ENCODE measurements around the gene EBF4. TPM values are rescaled to one million over a fixed set of nuclear protein-coding genes. Genes with fewer than 3 reads are reported as not detected.

The EBF4 gene
- total RNA-seq, 1 experiment from 2014 or later = 2.7 TPM

- TF ChIP-seq, protein P1, sequence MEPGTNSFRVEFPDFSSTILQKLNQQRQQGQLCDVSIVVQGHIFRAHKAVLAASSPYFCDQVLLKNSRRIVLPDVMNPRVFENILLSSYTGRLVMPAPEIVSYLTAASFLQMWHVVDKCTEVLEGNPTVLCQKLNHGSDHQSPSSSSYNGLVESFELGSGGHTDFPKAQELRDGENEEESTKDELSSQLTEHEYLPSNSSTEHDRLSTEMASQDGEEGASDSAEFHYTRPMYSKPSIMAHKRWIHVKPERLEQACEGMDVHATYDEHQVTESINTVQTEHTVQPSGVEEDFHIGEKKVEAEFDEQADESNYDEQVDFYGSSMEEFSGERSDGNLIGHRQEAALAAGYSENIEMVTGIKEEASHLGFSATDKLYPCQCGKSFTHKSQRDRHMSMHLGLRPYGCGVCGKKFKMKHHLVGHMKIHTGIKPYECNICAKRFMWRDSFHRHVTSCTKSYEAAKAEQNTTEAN (CRISPR knock-in tag; IDR thresholded peaks at IDR 0.05) = peak; percentile 64; the same call in 1 of the 2 replicates
- TF ChIP-seq FOXJ3 (CRISPR knock-in tag; IDR thresholded peaks at IDR 0.05; ENCODE audit: borderline replicate concordance) = no peak
- TF ChIP-seq OVOL2 (CRISPR knock-in tag; IDR thresholded peaks at IDR 0.05; ENCODE audit: borderline replicate concordance) = no peak
- TF ChIP-seq, protein P2, sequence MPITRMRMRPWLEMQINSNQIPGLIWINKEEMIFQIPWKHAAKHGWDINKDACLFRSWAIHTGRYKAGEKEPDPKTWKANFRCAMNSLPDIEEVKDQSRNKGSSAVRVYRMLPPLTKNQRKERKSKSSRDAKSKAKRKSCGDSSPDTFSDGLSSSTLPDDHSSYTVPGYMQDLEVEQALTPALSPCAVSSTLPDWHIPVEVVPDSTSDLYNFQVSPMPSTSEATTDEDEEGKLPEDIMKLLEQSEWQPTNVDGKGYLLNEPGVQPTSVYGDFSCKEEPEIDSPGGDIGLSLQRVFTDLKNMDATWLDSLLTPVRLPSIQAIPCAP (CRISPR knock-in tag; IDR thresholded peaks at IDR 0.05) = no peak
- no peak for TF ChIP-seq NR1H2 (CRISPR knock-in tag; IDR thresholded peaks at IDR 0.05)
- TF ChIP-seq, protein P3, sequence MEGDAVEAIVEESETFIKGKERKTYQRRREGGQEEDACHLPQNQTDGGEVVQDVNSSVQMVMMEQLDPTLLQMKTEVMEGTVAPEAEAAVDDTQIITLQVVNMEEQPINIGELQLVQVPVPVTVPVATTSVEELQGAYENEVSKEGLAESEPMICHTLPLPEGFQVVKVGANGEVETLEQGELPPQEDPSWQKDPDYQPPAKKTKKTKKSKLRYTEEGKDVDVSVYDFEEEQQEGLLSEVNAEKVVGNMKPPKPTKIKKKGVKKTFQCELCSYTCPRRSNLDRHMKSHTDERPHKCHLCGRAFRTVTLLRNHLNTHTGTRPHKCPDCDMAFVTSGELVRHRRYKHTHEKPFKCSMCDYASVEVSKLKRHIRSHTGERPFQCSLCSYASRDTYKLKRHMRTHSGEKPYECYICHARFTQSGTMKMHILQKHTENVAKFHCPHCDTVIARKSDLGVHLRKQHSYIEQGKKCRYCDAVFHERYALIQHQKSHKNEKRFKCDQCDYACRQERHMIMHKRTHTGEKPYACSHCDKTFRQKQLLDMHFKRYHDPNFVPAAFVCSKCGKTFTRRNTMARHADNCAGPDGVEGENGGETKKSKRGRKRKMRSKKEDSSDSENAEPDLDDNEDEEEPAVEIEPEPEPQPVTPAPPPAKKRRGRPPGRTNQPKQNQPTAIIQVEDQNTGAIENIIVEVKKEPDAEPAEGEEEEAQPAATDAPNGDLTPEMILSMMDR (IDR thresholded peaks at IDR 0.05) = no peak
- no peak for TF ChIP-seq ZNF396 (CRISPR knock-in tag; IDR thresholded peaks at IDR 0.05; ENCODE audit: borderline replicate concordance)
- 0 out of 2 replicates have a peak, but pooled peaks have one; percentile 12 for TF ChIP-seq ELF4 (CRISPR knock-in tag; IDR thresholded peaks at IDR 0.05; ENCODE audit: low read depth)
- no peak for TF ChIP-seq SOX15 (CRISPR knock-in tag; IDR thresholded peaks at IDR 0.05)
- 0 out of 2 replicates have a peak, but pooled peaks have one; percentile 10 for TF ChIP-seq GABPB1 (CRISPR knock-in tag; IDR thresholded peaks at IDR 0.05)
- TF ChIP-seq ERG (CRISPR knock-in tag; IDR thresholded peaks at IDR 0.05) = 0 out of 2 replicates have a peak, but pooled peaks have one; percentile 25
- TF ChIP-seq ATF2 (CRISPR knock-in tag; IDR thresholded peaks at IDR 0.05; ENCODE audit: borderline replicate concordance, low read depth) = no peak
- no peak for TF ChIP-seq TEAD1 (CRISPR knock-in tag; IDR thresholded peaks at IDR 0.05)
- TF ChIP-seq, protein P4, sequence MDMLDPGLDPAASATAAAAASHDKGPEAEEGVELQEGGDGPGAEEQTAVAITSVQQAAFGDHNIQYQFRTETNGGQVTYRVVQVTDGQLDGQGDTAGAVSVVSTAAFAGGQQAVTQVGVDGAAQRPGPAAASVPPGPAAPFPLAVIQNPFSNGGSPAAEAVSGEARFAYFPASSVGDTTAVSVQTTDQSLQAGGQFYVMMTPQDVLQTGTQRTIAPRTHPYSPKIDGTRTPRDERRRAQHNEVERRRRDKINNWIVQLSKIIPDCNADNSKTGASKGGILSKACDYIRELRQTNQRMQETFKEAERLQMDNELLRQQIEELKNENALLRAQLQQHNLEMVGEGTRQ (CRISPR knock-in tag; IDR thresholded peaks at IDR 0.05) = peak; percentile 86
- peak; percentile 33; the same call in 1 of the 2 replicates for TF ChIP-seq RELA (CRISPR knock-in tag; IDR thresholded peaks at IDR 0.05; ENCODE audit: borderline replicate concordance)
- TF ChIP-seq ATF1 (CRISPR knock-in tag; IDR thresholded peaks at IDR 0.05) = 0 out of 2 replicates have a peak, but pooled peaks have one; percentile 1
- peak; percentile 41; the same call in 1 of the 2 replicates for TF ChIP-seq FOXP1 (CRISPR knock-in tag; IDR thresholded peaks at IDR 0.05; ENCODE audit: borderline replicate concordance)
- no peak; the same call in 1 of the 2 replicates for TF ChIP-seq ESRRA (CRISPR knock-in tag; IDR thresholded peaks at IDR 0.05; ENCODE audit: borderline replicate concordance)
- TF ChIP-seq CREB1 (CRISPR knock-in tag; IDR thresholded peaks at IDR 0.05) = peak; percentile 49; the same call in 1 of the 2 replicates
- TF ChIP-seq FOXP4 (CRISPR knock-in tag; IDR thresholded peaks at IDR 0.05) = peak; percentile 91; the same call in 1 of the 2 replicates
- TF ChIP-seq IRF2 (CRISPR knock-in tag; IDR thresholded peaks at IDR 0.05; ENCODE audit: borderline replicate concordance, low read depth) = no peak
- no peak for TF ChIP-seq CBFB (CRISPR knock-in tag; IDR thresholded peaks at IDR 0.05; ENCODE audit: low read depth)
- no peak for TF ChIP-seq SMAD4 (CRISPR knock-in tag; IDR thresholded peaks at IDR 0.05)
- TF ChIP-seq ETV6 (CRISPR knock-in tag; IDR thresholded peaks at IDR 0.05) = peak; percentile 61
- TF ChIP-seq AR (CRISPR knock-in tag; IDR thresholded peaks at IDR 0.05) = no peak
- TF ChIP-seq KAT7 (CRISPR knock-in tag; IDR thresholded peaks at IDR 0.05; ENCODE audit: borderline replicate concordance) = peak; percentile 62; the same call in 1 of the 2 replicates
These were observed 39.6 kb upstream of the EBF4 start (continued) for GRCh38 chr20:2652724-2653555.
